Measurements from ENCODE around the gene FAF2. TPM values are rescaled to one million over a fixed set of nuclear protein-coding genes. Genes with fewer than 3 reads are reported as not detected.

Gene FAF2
- total and polyA plus RNA-seq, 10 of the 15 experiments (the other 5 are each of a cell fraction or from before 2014, with no cell fraction given): 19.0 to 45.1 (median 35.6) TPM

DNA sequence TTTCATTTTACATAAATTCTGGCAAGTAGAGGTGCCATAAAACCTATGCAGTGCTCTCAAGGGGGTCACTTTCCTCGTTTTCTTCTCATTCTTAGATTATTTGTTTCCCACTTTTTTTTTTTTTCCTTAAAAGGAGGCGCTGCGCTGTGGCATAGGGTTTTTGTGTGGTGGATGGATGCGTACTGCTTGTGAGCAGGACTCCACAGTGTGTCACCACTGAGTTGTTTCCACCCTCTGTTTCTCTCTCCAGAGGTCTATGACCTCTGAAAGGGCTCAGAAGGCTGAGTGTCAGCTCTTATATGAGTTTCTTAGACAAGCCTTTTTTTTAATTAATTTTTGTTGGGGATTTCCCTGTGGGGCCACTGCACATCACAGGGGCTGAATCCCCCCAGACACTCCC lies 18.2 kb upstream of the FAF2 start:
- Histone ChIP-seq H3K4me1 (ENCODE audit: control insufficient read depth, insufficient read depth, low read length) (no peaks in the 10 kb centered on the region), H4K20me1 (ENCODE audit: control insufficient read depth, insufficient read depth) (no peaks in the 10 kb centered on the region), H3K4me2 (ENCODE audit: control insufficient read depth, insufficient read depth) (no peak overlapping the region), H3K9me3 (replicated peaks; ENCODE audit: control insufficient read depth, insufficient read depth, low read length) (no peaks in the 10 kb centered on the region; the same call in 2 of the 3 replicates), H2AFZ (ENCODE audit: control insufficient read depth, low read depth, low read length) (no peak overlapping the region), H3K27ac (ENCODE audit: control insufficient read depth, insufficient read depth) (no peak overlapping the region), H3K4me3 (no peak overlapping the region), H3K36me3 (ENCODE audit: control insufficient read depth in 2 of 2, insufficient read depth in 2 of 2, low read length in 1 of 2) (no peaks in the 10 kb centered on the region), H3K79me2 (ENCODE audit: control insufficient read depth, insufficient read depth, low read length) (no peaks in the 10 kb centered on the region), H3K27me3 (replicated peaks in 1 of 2; ENCODE audit: control insufficient read depth in 2 of 2, insufficient read depth in 2 of 2, low read length in 1 of 2) (no peaks in the 10 kb centered on the region), H3K9ac (ENCODE audit: control insufficient read depth, insufficient read depth, low read length) (no peak overlapping the region)
- RAD21 ChIA-PET (ENCODE audit: unreplicated experiment): no interaction called here
- SMC1A ChIA-PET (ENCODE audit: uncharacterized antibody, unreplicated experiment): interaction anchor here (1.5 kb wide), 1 partner anchor 18 kb away, joined by 3 read pairs; the partner anchor contains the start of gene FAF2
- CTCF ChIA-PET: interaction anchor here (4.6 kb wide), 1 partner anchor 13 kb away, joined by 15 read pairs; the partner anchor contains the start of gene CLTB
- 58% methylated on average over 4 of the region's 4 CpGs for WGBS (ENCODE audit: insufficient coverage, insufficient replicate concordance, low lambda C conversion rate, missing lambda C conversion rate)
- POLR2A ChIA-PET: no interaction called here
- no peak for DNase-seq (ENCODE audit: low read depth, low spot score)
- no peak for FAIRE-seq
- in situ Hi-C loops (cut with MboI): no loop called here
- BruUV-seq (replicated peaks): no TSS peak
- intact Hi-C loops (cut with micrococcal nuclease; ENCODE audit: unreplicated experiment): no loop called here
- peak; percentile 54 for ATAC-seq
- TF ChIP-seq, protein P1, sequence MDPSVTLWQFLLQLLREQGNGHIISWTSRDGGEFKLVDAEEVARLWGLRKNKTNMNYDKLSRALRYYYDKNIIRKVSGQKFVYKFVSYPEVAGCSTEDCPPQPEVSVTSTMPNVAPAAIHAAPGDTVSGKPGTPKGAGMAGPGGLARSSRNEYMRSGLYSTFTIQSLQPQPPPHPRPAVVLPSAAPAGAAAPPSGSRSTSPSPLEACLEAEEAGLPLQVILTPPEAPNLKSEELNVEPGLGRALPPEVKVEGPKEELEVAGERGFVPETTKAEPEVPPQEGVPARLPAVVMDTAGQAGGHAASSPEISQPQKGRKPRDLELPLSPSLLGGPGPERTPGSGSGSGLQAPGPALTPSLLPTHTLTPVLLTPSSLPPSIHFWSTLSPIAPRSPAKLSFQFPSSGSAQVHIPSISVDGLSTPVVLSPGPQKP (IDR thresholded peaks at IDR 0.05; ENCODE audit: low read depth, low read length): no peak
- no peak for TF ChIP-seq NBN (IDR thresholded peaks at IDR 0.05)
- TF ChIP-seq MYB (IDR thresholded peaks at IDR 0.05; ENCODE audit: borderline replicate concordance, low read depth, low read length): no peak
- TF ChIP-seq ZNF384 (IDR thresholded peaks at IDR 0.05; ENCODE audit: borderline replicate concordance, low read depth, low read length): no peak
- no peak for TF ChIP-seq RUNX3 (IDR thresholded peaks at IDR 0.05; ENCODE audit: low read length)
- TF ChIP-seq EP300 (IDR thresholded peaks at IDR 0.05; ENCODE audit: borderline replicate concordance in 1 of 2, control insufficient read depth in 1 of 2, low read depth in 2 of 2, low read length in 2 of 2): no peak
- TF ChIP-seq SP1 (IDR thresholded peaks at IDR 0.05; ENCODE audit: low read depth, low read length): no peak
- TF ChIP-seq, protein P2, sequence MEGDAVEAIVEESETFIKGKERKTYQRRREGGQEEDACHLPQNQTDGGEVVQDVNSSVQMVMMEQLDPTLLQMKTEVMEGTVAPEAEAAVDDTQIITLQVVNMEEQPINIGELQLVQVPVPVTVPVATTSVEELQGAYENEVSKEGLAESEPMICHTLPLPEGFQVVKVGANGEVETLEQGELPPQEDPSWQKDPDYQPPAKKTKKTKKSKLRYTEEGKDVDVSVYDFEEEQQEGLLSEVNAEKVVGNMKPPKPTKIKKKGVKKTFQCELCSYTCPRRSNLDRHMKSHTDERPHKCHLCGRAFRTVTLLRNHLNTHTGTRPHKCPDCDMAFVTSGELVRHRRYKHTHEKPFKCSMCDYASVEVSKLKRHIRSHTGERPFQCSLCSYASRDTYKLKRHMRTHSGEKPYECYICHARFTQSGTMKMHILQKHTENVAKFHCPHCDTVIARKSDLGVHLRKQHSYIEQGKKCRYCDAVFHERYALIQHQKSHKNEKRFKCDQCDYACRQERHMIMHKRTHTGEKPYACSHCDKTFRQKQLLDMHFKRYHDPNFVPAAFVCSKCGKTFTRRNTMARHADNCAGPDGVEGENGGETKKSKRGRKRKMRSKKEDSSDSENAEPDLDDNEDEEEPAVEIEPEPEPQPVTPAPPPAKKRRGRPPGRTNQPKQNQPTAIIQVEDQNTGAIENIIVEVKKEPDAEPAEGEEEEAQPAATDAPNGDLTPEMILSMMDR (IDR thresholded peaks at IDR 0.05 in 2 of 3, conservative IDR thresholded peaks at IDR 0.05 in 1 of 3; ENCODE audit: control insufficient read depth in 2 of 3, extremely low read depth in 1 of 3, insufficient read depth in 1 of 3, low read depth in 3 of 3, low read length in 3 of 3): no peak
- no peak for TF ChIP-seq CBX5 (IDR thresholded peaks at IDR 0.05; ENCODE audit: low read depth)
- TF ChIP-seq SUZ12 (IDR thresholded peaks at IDR 0.05; ENCODE audit: unreplicated experiment): no peak
- TF ChIP-seq, protein P3, sequence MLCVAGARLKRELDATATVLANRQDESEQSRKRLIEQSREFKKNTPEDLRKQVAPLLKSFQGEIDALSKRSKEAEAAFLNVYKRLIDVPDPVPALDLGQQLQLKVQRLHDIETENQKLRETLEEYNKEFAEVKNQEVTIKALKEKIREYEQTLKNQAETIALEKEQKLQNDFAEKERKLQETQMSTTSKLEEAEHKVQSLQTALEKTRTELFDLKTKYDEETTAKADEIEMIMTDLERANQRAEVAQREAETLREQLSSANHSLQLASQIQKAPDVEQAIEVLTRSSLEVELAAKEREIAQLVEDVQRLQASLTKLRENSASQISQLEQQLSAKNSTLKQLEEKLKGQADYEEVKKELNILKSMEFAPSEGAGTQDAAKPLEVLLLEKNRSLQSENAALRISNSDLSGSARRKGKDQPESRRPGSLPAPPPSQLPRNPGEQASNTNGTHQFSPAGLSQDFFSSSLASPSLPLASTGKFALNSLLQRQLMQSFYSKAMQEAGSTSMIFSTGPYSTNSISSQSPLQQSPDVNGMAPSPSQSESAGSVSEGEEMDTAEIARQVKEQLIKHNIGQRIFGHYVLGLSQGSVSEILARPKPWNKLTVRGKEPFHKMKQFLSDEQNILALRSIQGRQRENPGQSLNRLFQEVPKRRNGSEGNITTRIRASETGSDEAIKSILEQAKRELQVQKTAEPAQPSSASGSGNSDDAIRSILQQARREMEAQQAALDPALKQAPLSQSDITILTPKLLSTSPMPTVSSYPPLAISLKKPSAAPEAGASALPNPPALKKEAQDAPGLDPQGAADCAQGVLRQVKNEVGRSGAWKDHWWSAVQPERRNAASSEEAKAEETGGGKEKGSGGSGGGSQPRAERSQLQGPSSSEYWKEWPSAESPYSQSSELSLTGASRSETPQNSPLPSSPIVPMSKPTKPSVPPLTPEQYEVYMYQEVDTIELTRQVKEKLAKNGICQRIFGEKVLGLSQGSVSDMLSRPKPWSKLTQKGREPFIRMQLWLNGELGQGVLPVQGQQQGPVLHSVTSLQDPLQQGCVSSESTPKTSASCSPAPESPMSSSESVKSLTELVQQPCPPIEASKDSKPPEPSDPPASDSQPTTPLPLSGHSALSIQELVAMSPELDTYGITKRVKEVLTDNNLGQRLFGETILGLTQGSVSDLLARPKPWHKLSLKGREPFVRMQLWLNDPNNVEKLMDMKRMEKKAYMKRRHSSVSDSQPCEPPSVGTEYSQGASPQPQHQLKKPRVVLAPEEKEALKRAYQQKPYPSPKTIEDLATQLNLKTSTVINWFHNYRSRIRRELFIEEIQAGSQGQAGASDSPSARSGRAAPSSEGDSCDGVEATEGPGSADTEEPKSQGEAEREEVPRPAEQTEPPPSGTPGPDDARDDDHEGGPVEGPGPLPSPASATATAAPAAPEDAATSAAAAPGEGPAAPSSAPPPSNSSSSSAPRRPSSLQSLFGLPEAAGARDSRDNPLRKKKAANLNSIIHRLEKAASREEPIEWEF (IDR thresholded peaks at IDR 0.05; ENCODE audit: insufficient replicate concordance, low read depth, low read length): no peak
- no peak for TF ChIP-seq RBBP5 (conservative IDR thresholded peaks at IDR 0.05)
- TF ChIP-seq BACH1 (IDR thresholded peaks at IDR 0.05; ENCODE audit: borderline replicate concordance): no peak
- no peak for TF ChIP-seq EZH2 (IDR thresholded peaks at IDR 0.05; ENCODE audit: borderline replicate concordance, control insufficient read depth, low read depth, low read length)
- TF ChIP-seq MEF2A (IDR thresholded peaks at IDR 0.05; ENCODE audit: insufficient read depth, low read depth, low read length): no peak
- no peak for TF ChIP-seq JUNB (IDR thresholded peaks at IDR 0.05)
- no peak for TF ChIP-seq CREM (IDR thresholded peaks at IDR 0.05; ENCODE audit: low read depth)

Measured in GM12878 (cell line).